Mammary epithelial cell (primary cell): Measurements from ENCODE around the gene SLC10A1.

Experiments used
- EZH2 ChIP-seq: IDR thresholded peaks from 2 replicates; pipeline ENCODE4 v1.6.1; 2012; ENCODE audit warnings: low read length, inconsistent platforms, borderline replicate concordance
- TF ChIP-seq, protein P1 (sequence below), 2 donors: IDR thresholded peaks in 1 of 2; conservative IDR thresholded peaks in 1 of 2; 2 replicates each; pipeline ENCODE4 v1.5.1; 2011 to 2012; ENCODE audit warnings: inconsistent platforms in 2 of 2, low read length in 2 of 2, mild to moderate bottlenecking in 2 of 2, control low read depth in 1 of 2, low read depth in 1 of 2; ENCODE audit not compliant: insufficient read depth in 1 of 2; ENCODE audit errors: extremely low read depth in 1 of 2

DNA sequence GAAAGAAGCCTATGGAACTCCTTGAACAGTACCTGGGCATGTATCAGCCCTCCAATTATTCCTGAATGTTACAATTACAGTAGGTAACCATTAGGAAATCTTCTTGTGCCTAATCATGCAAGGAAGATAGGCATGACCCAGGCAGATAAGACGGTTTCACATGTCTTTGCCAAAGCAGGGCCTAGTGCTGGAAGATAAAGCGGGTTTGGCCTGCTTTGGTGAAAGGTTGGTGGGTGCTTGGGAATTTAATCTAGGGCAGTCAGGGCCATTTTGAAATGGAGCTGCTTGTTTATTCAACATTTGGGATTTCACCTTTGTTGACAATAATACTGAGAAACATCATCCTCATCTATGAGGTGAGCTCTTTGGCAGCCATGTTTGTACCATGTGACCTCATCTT, 42.6 kb downstream of the SLC10A1 start:
- TF ChIP-seq, protein P1, sequence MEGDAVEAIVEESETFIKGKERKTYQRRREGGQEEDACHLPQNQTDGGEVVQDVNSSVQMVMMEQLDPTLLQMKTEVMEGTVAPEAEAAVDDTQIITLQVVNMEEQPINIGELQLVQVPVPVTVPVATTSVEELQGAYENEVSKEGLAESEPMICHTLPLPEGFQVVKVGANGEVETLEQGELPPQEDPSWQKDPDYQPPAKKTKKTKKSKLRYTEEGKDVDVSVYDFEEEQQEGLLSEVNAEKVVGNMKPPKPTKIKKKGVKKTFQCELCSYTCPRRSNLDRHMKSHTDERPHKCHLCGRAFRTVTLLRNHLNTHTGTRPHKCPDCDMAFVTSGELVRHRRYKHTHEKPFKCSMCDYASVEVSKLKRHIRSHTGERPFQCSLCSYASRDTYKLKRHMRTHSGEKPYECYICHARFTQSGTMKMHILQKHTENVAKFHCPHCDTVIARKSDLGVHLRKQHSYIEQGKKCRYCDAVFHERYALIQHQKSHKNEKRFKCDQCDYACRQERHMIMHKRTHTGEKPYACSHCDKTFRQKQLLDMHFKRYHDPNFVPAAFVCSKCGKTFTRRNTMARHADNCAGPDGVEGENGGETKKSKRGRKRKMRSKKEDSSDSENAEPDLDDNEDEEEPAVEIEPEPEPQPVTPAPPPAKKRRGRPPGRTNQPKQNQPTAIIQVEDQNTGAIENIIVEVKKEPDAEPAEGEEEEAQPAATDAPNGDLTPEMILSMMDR (conservative IDR thresholded peaks at IDR 0.05 in 1 of 2, IDR thresholded peaks at IDR 0.05 in 1 of 2; ENCODE audit: extremely low read depth in 1 of 2, insufficient read depth in 1 of 2, low read depth in 1 of 2, low read length in 2 of 2), result no peak
- no peak for TF ChIP-seq EZH2
